ENCODE measurements around the gene MAB21L1.

Gene MAB21L1

GRCh38 chr13:35479706-35480105, 3.2 kb upstream of the MAB21L1 start:
- DNase-seq (ENCODE audit: low read depth): no peak

GRCh38 chr13:35479038-35479492, 2.6 kb upstream of the MAB21L1 start:
- no peak for DNase-seq (ENCODE audit: low read depth)

GRCh38 chr13:35478271-35479037, 2.0 kb upstream of the MAB21L1 start:
- no peak for DNase-seq (ENCODE audit: low read depth)

- no peak for DNase-seq (ENCODE audit: low read depth)
Measured at GRCh38 chr13:35477386-35477946, 977 bp upstream of the MAB21L1 start.

- no peak for DNase-seq (ENCODE audit: low read depth)
Measured at GRCh38 chr13:35475212-35475959, 1.1 kb downstream of the MAB21L1 start.

GRCh38 chr13:35474496-35475211, 1.8 kb downstream of the MAB21L1 start:
- no peak for DNase-seq (ENCODE audit: low read depth)

- no peak for DNase-seq (ENCODE audit: low read depth)
Measured at GRCh38 chr13:35473802-35474201, 2.7 kb downstream of the MAB21L1 start.

- no peak for DNase-seq (ENCODE audit: low read depth)
Measured at GRCh38 chr13:35473206-35473775, 3.2 kb downstream of the MAB21L1 start.

GRCh38 chr13:35472323-35472881, 4.1 kb downstream of the MAB21L1 start:
- DNase-seq (ENCODE audit: low read depth): no peak

- DNase-seq (ENCODE audit: low read depth): no peak
Measured at GRCh38 chr13:35471706-35472322, 4.7 kb downstream of the MAB21L1 start.

GRCh38 chr13:35470671-35471661, 5.5 kb downstream of the MAB21L1 start:
- no peak for DNase-seq (ENCODE audit: low read depth)

GRCh38 chr13:35469806-35470525, 6.5 kb downstream of the MAB21L1 start:
- DNase-seq (ENCODE audit: low read depth): no peak

GRCh38 chr13:35468195-35468594, 8.3 kb downstream of the MAB21L1 start:
- DNase-seq (ENCODE audit: low read depth): peak; percentile 1

GRCh38 chr13:35465371-35465770, 11.1 kb downstream of the MAB21L1 start:
- DNase-seq (ENCODE audit: low read depth): no peak

- no peak for DNase-seq (ENCODE audit: low read depth)
Measured at GRCh38 chr13:35460061-35460460, 16.4 kb downstream of the MAB21L1 start.

GRCh38 chr13:35457258-35457657, 19.2 kb downstream of the MAB21L1 start:
- DNase-seq (ENCODE audit: low read depth): no peak

- no peak for DNase-seq (ENCODE audit: low read depth)
Measured at GRCh38 chr13:35455022-35455421, 21.5 kb downstream of the MAB21L1 start.

- no peak for DNase-seq (ENCODE audit: low read depth)
Measured at GRCh38 chr13:35449821-35450220, 26.7 kb downstream of the MAB21L1 start.

- no peak for DNase-seq (ENCODE audit: low read depth)
Measured at GRCh38 chr13:35448465-35448864, 28.0 kb downstream of the MAB21L1 start.

Data from HS-27A (cell line).